Stomach (tissue), 4 donors: ENCODE measurements around the gene ADGRF3.

Experiments
- CTCF ChIP-seq, 7 experiments: fragments of 450-650 bp in 4 of 7; fragments of 200-600 bp in 3 of 7; sonication (generic) in 3 of 7; IDR thresholded peaks; one replicate each; pipeline ENCODE4 v1.5.1; 2016 to 2019; ENCODE audit warnings: antibody characterized with exemption in 7 of 7, control low read depth in 2 of 7, mild to moderate bottlenecking in 1 of 7
- POLR2A ChIP-seq, 4 donors: fragments of 450-650 bp; IDR thresholded peaks; one replicate each; pipeline ENCODE4 v1.6.1; 2016; ENCODE audit warnings: antibody characterized with exemption in 4 of 4, control low read depth in 2 of 4, mild to moderate bottlenecking in 1 of 4, moderate library complexity in 1 of 4
- POLR2AphosphoS5 ChIP-seq, 3 donors: sonication (generic); formaldehyde crosslinking; IDR thresholded peaks; one replicate each; pipeline ENCODE4 v1.6.1; 2016; ENCODE audit warnings: antibody characterized with exemption in 3 of 3

GRCh38 chr2:26345283-26345544, 1.4 kb downstream of the ADGRF3 start:
- TF ChIP-seq POLR2A (IDR thresholded peaks at IDR 0.05) (no peak), CTCF (IDR thresholded peaks at IDR 0.05) (no peak), POLR2AphosphoS5 (IDR thresholded peaks at IDR 0.05) (no peak)
